NCI-H1436 treated with DMSO at 0.1 percent for 48 hours (cell line): Measurements from ENCODE around the gene ZNF541.

Experiments used
- DNase-seq: peaks from one replicate; lab custom pipeline; 2025; lab: John Stamatoyannopoulos, UW

Gene ZNF541, protein sequence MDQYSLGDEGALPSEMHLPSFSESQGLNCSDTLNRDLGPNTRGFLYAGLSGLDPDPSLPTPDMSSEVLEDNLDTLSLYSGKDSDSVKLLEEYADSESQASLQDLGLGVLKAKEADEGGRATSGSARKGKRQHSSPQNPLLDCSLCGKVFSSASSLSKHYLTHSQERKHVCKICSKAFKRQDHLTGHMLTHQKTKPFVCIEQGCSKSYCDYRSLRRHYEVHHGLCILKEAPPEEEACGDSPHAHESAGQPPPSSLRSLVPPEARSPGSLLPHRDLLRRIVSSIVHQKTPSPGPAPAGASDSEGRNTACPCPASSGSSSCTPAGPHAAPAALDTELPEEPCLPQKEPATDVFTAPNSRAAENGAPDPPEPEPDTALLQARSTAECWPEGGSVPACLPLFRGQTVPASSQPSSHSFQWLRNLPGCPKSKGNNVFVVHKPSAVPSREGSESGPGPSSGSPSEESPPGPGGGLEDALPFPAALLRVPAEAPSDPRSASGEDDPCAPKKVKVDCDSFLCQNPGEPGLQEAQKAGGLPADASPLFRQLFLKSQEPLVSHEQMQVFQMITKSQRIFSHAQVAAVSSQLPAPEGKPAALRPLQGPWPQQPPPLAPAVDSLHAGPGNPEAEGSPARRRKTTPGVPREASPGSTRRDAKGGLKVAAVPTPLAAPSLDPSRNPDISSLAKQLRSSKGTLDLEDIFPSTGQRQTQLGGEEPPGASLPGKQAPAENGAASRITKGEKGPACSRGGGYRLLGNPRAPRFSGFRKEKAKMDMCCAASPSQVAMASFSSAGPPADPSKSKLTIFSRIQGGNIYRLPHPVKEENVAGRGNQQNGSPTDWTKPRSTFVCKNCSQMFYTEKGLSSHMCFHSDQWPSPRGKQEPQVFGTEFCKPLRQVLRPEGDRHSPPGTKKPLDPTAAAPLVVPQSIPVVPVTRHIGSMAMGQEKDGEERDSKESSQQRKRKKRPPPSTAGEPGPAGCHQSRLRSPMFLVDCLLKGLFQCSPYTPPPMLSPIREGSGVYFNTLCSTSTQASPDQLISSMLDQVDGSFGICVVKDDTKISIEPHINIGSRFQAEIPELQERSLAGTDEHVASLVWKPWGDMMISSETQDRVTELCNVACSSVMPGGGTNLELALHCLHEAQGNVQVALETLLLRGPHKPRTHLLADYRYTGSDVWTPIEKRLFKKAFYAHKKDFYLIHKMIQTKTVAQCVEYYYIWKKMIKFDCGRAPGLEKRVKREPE (N-terminal part only)

DNA sequence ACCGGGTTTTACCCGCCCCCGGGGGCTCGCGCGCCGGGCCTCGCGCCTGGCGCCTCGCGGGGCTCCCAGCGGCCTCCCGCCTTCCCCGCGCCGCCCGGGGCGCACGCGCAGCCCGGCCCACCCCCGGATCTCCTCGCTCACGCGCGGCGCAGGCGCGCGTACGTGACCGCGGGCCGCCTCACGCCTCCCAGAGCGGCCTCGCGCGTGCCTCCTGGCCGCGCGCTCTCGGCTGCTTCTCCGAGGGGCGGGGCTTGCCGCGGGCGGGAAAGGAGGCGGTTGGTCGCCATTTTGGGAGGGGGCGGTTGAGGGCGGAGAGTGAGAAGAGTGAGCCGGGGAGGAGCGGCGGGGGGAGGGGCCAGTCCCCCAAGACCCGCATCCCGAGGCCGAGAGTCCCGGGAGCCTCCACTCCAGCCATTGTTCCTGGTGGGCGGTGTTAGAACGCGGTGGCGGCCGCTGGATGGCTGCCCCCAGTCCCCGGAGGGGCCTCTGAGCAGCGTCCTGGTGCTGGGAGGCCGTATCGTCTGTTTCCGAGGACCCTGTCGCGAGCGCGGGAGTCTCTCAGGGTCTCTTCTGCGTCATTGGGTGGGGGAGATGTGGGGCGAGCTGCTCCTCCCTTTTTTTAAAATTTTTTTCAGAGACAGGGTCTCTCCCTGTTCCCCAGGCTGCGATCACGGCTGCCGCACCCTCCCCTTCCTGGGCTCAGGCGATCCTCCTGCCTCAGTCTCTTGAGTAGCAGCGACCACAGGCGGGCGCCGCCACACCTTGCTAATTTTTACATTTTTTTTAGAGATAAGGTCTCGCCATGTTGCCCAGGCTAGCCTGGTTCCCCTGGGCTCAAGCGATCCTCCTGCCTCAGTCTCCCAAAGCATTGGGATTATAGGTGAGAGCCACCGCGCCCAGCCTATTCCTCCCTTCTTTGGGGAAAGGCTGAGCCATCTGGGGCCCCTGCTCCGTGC is at the start of gene ZNF541:
ZNF541 (minus strand) TSS at position 78 of the 956 bp plus-strand sequence. CDS start 17,292 bp downstream, outside the sequence.
- DNase-seq = no peak

DNA sequence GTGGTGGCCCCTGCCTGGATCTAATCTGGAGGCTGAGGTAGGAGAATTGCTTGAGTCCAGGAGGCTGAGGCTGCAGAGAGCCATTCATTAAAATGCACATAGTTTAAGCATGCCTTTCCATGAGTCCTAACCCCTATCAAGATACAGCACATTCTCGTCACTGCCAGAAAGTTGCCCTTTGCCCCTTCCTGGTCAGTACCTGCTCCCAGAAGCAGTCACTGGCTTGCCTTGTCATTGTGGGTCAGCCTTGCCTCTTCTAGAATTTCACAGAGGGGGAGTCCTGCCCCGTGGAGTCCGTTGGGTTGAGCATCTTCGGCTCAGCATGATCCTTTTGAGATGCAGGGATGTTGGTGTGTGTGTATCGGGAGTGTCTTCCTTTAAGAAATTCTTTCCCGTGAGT is 46.8 kb upstream of the ZNF541 start:
- DNase-seq = no peak

DNA sequence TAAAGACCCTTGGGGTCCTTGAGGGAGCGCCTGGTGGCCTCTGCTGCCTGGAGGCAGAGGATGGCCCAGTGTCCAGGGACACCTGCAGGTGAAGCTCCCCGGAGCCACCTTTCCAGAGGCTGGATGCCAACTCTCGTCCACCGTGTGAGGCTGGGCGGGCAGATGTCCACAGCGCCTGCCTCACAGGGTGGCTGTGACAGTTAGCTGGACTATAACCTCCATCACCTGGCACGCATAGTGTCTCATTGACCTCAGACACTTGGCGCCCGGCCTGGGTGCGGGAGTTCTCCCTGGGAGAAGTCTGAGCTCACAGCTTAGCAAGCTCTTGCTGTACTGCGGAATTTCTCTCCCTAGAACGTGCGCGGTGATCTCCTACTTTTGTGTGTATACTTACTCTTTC is 45.8 kb upstream of the ZNF541 start:
- DNase-seq = no peak

DNA sequence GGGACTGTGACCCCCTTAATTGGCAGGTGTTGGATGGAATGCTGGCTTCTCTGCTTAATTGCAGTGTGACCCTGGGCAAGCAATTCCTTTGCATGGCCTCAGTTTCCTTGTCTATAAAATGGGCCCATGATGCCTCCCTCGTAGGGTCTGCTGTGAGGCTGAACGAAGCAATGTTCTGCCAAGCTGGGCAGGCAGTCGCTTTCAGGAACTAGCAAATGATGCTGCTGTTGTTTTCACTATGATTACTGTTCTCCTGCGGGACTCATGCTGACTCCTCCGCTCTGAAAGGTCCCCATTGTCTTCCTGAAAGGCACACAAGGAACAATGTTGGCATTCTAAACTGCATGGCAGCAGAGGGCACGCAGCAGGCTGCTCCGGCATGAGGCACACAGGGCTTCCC is 42.8 kb upstream of the ZNF541 start:
- no peak for DNase-seq

DNA sequence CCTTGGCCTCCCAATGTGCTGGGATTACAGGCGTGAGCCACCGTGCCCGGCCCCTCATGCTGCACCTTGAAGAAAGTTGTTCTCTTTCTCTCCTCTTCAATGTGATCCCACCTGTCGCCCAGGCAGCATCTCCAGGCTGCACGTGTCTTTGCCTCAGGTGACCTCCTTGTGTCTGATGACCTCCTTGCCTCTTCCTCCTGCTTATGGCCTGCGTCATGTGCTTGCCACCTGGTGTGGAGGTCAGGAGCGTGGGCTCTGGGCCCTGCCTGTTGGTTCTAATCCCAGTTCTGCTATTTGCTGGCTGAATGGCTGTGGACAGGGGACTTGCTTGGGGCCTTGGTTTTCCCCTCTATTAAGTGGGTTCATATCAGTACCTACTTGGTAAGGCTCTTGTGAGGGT is 42.3 kb upstream of the ZNF541 start:
- no peak for DNase-seq

DNA sequence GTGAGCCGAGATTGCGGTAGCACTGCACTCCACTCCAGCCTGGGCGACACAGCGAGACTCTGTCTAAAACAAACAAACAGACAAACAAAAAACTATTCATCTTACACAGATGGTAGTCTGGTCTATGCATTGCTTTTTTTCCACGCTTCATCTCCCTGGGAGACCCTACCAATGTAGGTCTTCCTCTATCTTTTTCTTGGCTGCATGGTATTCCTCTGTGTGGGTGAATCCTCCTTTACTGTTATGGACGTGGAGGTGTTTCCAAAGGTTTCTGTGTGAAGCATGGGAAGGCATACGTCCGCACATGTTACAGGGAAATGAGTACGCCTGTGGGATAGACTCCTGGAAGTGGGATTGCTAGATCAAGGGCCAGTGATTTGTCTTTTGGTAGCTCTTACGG is 41.6 kb upstream of the ZNF541 start:
- DNase-seq = no peak

DNA sequence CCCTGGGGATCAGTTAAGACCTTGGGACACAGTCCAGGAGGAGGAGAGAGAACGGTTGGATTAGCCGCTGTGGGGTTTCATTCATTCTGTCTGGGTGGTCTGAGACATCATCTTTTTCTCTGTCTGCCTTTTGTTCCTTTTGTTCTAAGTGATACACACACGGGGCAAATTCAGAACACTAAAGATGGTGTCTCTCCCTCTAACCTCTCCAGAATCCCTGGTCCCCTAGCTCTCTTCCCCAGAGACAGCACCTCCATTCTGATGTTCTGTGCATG is 41.0 kb upstream of the ZNF541 start:
- DNase-seq = no peak

DNA sequence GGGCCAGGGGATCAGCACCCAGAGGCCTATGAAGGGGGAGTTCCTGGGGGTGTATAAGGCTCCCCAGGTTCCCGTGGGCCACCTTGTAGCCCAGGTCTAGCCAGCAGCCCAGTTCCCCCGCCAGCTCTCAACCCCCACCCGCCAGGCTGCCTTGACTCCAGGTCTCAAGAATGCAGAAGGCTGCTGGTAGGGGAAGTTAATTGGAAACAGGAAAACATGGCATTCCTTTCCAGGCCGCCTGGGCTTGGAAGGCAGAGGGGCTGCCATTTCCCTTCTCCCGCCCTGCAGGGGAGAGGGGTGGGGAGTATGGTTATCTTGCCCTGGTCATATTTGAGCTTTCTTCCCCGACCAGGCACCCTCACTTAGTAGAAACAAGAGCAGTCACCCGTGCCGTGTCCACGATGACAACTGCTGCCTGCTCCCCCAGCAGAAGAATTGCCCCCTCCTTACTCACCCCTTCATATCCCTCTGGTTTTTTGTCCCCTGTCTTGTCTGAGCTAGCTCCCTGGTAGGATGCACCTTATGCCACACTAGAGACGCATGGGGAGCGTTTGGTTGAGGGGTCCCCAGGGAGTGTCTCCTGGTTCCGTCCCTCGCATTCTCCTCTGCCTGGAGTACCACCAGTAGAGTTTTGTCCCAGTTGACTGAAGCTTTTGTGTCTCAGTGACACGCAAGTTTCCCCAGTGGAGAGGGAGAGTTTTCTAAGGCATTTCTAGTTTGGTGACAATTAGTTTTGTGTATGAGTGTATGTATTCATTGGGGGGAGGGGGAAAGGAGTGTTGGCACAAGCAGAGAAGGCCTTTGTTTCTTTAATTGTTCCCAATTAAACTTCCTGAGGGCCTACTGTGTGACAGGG is 40.4 kb upstream of the ZNF541 start:
- DNase-seq = no peak

DNA sequence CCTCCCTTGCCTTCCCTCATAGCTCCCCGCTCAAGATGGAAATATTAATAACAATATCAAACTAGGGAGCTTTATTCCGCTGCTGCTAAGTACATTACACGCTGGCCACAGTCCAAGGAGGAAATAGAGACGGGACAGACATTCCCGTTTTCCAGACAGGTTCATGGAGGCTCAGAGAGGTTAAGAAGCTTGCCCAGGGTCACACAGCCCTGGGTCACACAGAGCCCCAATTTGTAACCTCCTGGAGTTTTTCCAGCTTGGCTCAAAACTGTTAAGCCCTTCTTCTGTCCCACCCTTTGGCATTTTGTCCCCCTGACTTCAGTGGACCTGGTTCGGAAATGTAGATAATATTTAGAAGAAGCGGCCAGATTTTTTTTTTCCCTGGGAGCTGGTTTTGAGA is 38.0 kb upstream of the ZNF541 start:
- no peak for DNase-seq

DNA sequence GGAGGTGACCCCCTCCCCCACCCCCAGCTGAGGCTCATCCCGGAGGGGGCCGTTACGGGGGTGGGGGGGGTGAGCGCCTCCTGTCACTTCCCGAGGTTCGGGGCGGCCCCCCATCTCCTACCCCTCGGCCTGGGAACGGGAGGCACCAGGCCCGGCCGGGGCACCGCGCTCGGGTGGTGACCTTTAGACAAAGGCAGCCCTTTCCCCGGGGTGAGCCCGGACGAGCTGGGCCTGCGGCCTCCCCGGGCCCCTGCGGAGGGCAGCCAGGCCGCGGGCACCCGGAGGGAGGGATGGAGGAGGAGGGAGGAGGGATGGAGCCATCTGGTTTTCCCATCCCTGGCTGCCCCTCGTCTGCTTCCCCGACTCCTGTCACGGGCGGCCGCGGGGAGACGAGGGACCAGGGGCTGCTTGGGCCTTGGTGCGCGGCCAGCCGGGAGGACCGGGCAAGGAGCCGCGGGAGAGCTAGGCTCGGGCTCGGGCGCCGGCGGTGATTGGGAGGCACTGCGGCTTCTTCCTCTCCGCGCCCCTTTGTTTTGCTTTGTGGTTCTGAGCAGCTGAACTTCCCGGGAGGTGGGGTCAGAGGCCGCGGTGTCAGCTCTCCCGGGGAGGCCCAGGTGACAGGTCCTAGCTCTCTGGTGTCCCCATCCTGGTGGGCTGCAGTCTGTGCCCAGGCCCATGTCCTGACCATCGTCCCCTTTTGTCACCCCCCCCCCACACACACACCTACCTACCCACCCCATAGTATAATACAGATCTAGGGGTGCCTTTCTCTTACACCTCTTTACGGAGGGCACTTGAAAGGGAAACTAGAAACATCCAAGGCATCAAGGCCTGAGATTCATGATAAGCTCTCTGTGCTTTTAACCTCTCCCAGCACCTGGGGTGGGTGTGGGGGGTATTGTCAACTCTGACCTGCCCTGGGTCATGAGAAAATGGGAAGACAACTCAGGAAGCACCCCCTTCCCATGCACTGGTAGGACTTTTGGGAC is 37.3 kb upstream of the ZNF541 start:
- DNase-seq = no peak

DNA sequence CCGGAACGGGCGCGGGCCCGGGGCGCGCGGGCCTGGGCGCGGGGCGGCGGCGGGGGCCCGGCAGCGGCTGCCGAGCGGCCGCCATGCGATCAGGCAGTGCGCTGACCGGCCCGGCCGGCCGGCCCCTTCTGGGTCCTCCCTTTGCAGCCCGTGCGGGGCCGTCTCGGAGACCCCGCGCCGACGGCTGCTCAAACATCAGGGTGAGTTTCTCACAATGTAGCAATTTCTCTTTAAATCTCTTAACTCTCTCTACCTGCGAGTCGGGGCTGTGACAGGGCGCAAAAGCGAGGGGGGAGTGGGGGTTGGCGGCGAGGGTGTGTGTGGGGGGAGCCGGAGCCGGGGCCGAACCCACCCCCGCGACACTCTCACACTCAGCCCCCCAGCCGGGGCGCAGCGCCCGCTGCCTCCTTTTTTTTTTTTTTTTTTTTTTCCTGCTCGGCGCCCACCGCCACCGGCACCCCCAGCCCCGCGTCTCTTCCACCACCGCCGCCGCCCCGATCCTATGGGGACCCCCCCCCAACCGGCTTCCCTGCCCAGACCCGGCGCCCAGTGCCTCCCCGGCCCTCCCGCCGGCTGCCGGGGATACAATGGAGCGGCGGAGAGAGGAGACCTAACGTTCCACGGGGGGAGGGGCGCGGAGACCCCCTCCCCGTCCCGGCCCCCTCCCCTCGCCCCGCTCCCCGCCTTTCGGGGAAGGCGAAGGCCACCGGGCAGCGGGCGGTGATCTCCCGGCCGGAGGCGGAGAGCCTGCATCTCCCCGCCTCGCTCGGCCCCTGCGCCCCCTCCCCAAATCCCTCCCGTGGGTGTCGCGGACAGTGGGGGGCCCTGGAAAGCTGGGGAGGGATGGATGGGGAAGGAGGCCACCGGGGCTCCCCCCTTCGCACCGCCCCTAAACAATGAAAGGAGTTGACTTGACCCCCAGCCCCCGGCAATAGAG is 36.3 kb upstream of the ZNF541 start, which contains the start of gene BICRA:
BICRA (plus strand) TSS at position 166 of the 937 bp plus-strand sequence. CDS start 64,441 bp downstream, outside the sequence.
- peak; percentile 18 for DNase-seq

DNA sequence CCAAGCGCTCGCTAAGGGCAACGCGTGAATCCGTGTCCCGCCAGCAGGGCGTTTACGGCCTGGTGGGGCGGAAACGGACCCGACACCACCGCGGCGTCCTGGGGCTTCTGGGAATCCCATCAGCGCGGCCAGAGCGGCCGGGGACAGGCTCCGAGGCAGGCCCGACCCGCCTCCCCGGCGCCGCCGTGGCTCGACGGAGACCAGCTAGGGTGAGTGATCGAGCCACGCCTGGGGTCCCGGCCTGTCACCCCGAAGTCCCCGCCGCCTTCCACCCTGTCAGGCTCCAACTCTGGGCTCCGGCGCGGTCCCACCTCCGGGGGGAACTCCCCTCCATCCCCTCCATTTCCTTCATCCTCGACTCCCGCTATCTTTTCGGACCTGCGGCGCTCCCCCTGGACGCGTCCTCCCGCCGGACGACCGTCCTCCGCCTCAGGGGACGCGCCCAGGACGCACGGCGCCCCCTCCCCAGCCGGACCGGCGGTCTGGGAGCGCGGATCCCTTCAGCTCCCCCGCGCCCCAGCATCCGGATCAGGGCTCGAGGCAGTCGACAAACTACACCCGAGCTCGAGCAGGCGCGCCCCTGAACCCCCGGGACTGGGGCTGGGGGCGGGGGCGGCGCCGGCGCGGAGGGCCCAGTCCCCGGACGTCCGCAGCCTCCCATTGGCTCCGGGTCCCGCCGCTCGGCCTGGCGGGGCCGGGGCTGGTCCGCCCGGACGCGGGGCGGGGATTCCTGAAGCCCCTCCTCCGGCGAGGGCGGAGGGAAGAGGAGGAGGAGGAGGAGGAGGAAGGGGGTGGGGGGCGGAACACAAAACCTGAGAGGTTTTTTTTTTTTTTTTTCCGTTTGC is 35.3 kb upstream of the ZNF541 start:
- peak; percentile 42 for DNase-seq

DNA sequence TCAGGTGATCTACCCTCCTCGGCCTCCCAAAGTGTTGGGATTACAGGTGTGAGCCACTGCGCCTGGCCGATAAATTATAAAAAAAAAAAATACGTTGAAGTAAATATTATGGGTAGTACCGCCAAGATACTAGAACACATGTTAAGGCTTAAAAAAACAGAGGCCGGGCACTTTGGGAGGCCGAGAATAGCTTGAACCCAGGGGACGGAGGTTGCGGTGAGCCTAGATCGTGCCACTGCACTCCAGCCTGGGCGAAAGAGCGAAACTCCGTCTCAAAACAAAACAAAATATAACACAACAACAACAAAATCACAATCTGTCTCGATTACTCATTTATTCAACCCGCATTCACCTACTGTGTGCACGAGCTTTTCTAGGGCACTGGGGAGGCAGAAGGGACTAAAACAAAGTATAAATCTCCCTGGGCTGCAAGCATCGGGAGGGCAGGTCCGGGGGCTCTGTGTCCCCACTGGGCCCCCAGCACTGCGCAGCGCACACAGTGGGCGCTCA is 34.7 kb upstream of the ZNF541 start:
- no peak for DNase-seq

DNA sequence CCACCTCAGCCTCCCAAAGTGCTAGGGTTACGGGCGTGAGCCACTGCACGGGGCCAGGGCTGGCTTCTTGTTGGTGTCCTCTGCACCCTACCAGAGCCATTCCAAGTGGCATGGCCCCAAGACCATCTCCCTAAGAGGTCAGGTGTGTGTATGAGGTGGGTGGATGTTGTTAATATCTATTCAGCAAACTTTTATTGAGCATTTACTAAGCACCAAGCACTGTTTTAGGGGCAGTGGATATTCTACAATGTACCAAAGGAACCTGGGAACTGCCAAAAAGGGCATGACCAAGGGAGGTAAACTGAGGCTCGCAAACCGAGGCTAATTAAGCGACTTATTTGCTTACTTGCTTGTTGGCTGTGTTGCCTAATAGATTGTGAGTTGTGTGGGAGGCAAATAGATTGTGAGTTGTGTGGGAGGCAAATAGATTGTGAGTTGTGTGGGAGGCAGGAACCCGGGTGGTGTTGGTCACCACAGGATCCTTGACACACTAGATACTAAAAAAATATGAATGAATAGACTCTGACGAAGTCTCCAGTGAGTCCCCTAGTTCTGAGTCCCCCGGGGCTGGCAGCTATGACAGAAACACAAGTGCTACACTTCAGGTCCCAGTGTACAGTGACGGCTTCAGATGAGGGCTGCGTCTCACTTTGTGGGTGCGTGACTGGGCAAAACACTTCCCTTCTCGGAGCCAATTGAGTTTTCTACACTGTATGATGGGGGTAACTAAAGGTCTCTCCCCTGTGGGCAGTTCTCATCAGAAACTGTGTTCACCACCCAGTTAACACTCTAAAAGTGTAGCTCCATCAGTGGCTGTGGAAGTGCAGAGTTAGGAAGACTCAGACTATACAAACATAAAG is 31.0 kb upstream of the ZNF541 start:
- DNase-seq = no peak

DNA sequence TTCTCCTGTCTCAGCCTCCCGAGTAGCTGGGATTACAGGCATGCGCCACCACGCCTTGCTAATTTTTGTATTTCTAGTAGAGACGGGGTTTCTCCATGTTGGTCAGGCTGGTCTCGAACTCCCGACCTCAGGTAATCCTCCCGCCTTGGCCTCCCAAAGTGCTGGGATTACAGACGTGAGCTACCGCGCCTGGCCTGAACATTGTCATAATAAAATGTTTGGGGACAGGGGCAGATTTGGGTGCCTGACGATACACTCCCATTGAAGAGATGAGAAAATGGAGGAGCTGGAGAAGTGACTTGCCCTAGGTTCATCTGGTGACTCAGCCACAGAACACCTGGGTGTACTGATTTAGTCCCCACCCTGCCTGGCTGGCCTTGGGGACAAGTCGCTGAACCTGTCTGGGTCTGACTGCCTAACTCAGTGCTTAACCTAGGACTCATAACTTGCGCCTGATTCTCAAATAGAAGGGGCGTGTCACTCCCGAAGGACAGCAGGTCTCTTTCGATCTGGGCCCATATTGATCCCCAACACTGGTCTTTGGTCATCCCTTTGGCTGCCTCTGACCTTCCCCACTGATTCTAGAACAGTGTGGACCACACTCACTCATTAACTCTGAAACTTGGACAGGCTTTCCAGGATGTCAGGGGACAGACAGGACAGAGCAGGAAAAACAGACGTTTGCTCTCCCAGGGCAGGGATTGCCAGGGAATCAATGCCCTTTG is 28.4 kb upstream of the ZNF541 start:
- no peak for DNase-seq
